GM11168 (cell line): Measurements from ENCODE around the gene LRRC4.

Experiments used
- in situ Hi-C: fragments of 300-500 bp; cut with MboI; formaldehyde crosslinking; loops from one replicate; pipeline ENCODE4 v1.12.0; 2022; ENCODE audit warnings: low sequenced_read_pairs; ENCODE audit not compliant: unreplicated experiment

The LRRC4 gene

GRCh38 chr7:128059143-128059988 is 28.1 kb upstream of the LRRC4 start:
- in situ Hi-C loops: no loop called here

- in situ Hi-C loops: no loop called here
Measured at GRCh38 chr7:128057909-128058308, 26.7 kb upstream of the LRRC4 start.

GRCh38 chr7:128056901-128057300 is 25.7 kb upstream of the LRRC4 start:
- in situ Hi-C loops: no loop called here

DNA sequence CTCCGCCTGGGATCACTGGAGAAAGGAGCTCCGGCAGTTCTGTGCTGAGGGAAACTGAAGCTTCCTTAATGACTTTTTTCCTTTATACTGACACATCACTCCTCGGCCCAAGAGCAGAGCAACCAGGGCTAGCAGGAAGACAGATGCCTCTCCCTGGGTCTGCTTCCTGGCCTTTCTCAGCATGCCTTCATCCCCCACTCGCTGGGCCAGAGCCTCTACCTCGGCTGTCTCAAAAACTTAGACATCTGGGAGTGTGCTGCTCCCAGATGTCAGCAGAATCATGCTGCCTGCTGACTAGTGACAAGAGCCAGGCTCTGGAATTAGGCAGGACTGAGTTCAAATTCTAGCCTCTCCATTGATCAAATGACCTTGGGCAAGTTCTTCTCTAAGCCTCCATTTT is 24.4 kb upstream of the LRRC4 start:
- in situ Hi-C loops: no loop called here

DNA sequence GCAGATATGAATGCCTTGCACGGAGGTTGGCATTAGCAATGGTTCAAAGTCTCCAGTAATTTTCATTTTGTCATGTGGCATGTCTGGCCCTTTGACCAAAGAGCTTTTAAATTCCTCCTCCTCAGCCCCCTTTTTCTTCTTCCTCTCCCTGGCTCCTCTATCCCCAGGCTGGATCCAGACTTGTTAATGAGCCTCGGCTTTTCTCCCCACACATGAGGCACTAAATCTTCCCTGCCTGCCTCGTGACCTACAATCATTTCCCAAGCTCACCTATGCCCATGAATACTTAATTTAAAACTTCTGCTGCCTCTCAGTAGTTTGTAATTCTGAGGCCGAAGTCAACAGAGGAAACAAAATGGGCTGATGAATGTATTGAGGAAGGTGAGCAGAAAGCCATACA is 23.3 kb upstream of the LRRC4 start:
- in situ Hi-C loops: no loop called here

- in situ Hi-C loops: no loop called here
Measured at GRCh38 chr7:128053991-128054390, 22.8 kb upstream of the LRRC4 start.

GRCh38 chr7:128053023-128053422 is 21.8 kb upstream of the LRRC4 start:
- in situ Hi-C loops: no loop called here

- in situ Hi-C loops: no loop called here
Measured at GRCh38 chr7:128052404-128052803, 21.2 kb upstream of the LRRC4 start.

GRCh38 chr7:128045766-128046165 is 14.5 kb upstream of the LRRC4 start:
- in situ Hi-C loops: no loop called here

DNA sequence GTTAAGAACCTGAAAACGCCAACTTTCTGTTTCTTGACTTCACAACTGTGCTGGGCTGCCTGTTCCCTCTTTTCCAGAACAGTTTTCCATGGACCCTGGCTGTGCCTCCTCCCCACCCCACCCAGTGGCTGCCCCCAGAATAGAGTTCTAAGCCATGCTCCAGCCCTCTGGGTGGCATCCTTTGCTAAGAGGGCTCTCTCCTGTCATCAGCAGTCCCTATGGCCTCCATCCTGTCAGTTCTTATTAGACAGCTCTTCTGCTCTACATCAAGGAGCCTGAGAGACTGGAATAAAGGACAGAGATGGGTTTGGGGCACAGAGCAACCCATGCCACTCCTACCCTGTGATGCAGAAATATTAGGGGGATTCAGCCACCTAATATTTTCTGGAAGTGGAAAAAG is 13.9 kb upstream of the LRRC4 start:
- in situ Hi-C loops: no loop called here

DNA sequence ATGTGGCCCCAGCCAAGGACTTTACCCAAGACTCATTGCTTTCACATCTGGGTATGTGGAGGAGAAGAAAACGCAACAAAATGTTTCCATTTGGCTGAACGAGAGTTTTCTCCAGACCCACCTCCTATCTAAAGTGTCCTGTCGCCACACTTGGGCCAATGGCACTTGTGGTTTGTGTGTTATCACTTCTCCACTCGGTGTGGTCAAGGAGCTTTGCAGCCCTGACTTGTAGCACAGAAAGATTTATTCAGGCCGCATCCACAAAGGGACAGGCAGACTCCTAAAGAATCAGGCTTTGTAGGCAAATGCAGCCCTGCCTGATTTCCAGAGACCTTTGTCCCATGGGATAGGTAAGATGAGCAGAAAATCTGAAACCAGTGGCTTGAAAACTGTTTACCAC is 12.8 kb upstream of the LRRC4 start:
- in situ Hi-C loops: no loop called here

DNA sequence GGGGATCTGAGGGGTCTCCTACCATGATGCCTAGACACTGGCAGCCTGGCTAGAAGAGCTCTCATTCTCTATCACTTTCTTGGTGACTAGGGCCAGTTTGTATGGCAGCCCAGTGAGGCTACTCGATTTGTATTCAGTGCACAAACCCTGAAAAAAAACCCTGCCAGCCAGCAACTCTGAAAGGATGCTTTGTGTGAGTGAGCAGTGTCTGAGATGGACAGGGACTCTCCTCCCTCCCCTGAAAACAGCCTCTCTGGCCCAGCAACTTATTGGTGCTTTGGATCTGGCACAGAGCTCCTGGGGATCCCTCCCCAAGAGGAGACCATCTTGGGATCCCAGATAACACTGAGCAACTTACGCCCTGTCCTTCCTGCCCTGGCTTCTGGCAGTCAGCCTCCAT is 10.8 kb upstream of the LRRC4 start:
- in situ Hi-C loops: no loop called here

DNA sequence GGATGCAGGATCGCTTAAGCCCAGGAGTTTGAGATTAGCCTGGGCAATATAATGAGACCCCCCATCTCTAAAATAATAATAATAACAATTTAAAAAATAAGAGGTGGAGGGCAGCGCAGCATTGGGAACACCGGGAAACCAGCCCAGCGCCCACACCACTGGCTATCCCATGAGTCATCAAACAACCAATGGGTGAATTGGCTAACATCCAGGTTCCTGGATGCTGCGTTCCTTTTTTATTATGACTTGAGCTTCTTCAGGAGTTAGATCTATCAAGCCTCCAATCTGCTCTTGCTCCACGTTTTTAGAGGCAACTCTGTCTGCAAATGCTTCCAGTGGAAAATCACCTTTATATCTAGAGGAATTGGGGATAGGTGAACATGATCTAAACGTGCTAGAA is 10.0 kb upstream of the LRRC4 start:
- in situ Hi-C loops: no loop called here

DNA sequence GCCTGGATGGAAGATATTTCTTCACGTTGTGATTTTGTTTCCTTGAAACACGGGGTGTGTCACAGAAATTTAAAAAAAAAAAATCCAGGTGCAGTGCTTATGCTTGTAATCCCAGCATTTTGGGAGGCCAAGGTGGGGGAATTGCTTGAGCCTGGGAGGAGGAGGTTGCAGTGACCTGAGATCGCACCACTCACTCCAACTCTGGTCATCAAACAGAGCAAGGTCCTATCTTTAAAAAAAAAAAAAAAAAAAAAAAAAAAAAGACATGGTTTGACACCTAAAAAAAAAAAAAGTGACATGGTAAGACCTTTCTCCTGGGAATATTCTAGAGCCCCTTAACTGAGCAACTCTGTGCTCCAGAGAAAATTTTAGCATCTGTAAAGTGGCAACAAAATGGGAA is 9.0 kb upstream of the LRRC4 start:
- in situ Hi-C loops: no loop called here

DNA sequence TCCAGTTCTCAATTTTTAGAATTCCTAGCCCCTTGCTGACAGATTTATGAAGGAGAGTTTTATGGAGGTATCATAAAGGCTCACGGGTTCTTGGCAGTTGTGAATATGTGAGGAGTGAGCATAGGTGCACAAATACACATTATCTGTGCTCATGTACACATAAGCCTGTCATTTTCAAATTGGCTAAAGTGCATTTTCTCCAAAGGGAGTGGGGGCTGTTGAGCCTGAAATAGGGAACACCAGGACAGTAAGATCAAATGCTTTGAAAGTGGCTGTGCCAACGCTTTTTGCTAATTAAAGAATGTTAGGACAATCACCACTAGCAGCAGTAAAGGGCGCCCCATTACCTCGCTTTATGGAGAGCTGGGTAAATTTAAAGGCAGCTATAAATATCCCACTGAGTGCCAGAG is 8.3 kb upstream of the LRRC4 start:
- in situ Hi-C loops: no loop called here

- in situ Hi-C loops: no loop called here
Measured at GRCh38 chr7:128037880-128038619, 6.8 kb upstream of the LRRC4 start.

DNA sequence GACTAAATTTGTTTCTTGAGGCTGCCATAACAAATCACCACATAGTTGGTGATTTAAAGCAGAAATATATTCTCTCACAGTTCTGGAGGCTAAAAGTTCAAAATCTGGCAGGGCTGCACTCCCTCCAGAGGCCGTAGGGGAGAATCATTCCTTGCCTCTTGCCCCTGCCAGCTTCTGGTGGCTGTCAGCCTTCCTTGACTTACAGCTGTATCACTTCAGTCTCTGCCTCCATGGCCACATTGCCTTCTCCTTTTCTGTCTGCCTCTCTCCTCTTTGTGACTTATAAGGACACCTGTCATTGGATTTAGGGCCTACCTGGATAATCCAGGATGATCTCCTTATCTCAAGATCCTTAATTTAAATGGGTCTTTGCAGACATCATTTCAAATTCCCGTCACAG is 5.8 kb upstream of the LRRC4 start:
- in situ Hi-C loops: no loop called here

DNA sequence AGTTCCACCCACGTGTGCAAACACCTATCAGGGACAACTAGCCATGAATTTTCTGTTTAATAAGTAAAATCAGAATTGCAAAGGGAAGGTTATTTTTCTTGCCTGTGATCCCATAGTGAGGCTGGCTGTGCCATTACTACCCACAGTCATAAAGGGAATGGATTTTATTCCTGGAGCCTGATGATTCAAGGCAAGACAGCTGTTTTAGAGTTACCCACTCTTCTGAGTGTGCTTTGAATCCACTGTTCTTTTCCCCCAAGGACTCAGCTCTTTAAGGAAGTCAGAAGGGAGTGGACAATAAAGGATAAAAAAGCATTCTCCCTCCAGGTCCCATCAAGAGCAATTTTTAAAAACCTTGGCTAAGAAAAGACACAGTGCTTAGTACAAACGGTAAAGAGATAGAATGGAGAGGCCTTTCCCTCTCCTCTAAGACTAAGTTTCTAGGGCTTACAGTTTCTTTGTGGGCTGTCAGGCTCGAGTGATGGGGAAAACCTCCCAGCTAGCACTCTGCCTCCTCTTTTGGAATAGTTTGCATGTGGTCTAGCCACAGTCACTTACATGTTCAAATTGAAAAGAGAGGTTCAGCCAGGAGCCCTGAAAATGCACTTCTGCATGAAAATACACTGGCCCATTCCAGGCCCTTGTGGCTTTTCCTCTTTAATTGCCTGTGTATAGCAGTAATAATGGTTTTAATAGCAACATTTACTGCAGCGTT is 5.1 kb upstream of the LRRC4 start:
- in situ Hi-C loops: no loop called here

GRCh38 chr7:128035712-128036111 is 4.5 kb upstream of the LRRC4 start:
- in situ Hi-C loops: no loop called here

- in situ Hi-C loops: no loop called here
Measured at GRCh38 chr7:128034825-128035224, 3.6 kb upstream of the LRRC4 start.

DNA sequence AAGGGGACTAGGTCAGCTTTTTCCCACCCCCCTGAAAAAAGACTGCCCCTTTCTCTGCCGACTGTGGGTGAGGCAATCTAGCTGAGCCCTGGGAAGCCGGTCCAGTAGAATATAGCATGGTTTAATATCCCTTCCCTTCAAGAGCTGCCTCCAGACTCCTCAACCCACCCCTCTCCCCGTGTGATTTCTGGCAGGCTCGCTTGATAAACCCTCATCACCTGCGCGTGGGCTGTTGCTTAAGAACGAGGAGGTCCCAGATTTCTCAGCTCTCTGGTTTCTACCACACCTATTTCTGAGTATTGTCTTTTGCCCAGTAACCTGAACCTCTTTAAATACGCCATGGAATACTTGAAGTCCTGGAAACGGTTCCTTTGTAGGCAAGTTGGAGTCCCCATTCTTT is 2.0 kb upstream of the LRRC4 start:
- in situ Hi-C loops: no loop called here
